Renal cortex interstitium (tissue), 11 donors: ENCODE data around the gene PLTP. TPM values are rescaled to one million over a fixed set of nuclear protein-coding genes. Genes with fewer than 3 reads are reported as not detected.

Experiments
- DNase-seq, 11 donors: peaks; one replicate each; pipeline ENCODE4 v3.0.0-alpha.2; 2013; ENCODE audit warnings: low read depth in 9 of 11, low spot score in 4 of 11; ENCODE audit errors: extremely low read depth in 1 of 11
- polyA plus RNA-seq, 3 donors: library from polyadenylated mRNA; unstranded; fragments of 120-200 nt; gene quantifications; one replicate each; pipeline ENCODE4 v1.2.1, GENCODE V29; 2013; ENCODE audit not compliant: insufficient read length in 3 of 3

The PLTP gene
- polyA plus RNA-seq, 3 donors: 115 to 141 (median 141) TPM

DNA sequence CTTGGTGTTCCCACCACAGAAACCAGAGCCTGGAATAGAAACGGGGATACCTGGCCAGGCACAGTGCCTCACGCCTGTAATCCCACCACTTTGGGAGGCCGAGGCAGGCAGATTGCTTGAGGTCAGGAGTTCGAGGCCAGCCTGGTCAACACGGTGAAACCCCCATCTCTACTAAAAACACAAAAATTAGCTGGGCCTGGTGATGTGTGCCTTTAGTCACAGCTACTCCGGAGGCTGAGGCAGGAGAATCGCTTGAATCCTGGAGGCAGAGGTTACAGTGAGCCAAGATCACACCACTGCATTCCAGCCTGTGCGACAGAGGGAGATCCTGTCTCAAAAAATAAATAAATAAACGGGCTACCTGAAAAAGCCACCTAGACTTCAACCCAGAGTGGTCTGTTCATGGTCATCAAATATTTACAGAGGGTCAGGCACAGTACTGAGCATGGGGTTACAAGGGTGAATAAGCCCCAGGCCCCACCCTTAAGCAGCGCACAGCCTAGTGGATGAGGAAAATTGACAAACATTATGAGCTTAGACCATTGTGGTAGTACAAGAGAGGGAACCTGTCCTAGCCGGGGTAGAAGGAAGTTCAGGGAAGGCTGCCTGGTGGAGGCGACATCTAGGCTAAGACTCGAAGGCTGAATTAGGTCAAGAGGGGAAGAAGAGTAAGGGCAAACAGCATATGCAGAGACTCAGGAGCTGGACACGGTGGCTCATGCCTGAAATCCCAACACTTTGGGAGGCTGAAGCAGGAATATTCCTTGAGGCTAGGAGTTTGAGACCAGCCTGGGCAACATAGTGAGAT, 15.3 kb upstream of the PLTP start:
- DNase-seq: no peak

DNA sequence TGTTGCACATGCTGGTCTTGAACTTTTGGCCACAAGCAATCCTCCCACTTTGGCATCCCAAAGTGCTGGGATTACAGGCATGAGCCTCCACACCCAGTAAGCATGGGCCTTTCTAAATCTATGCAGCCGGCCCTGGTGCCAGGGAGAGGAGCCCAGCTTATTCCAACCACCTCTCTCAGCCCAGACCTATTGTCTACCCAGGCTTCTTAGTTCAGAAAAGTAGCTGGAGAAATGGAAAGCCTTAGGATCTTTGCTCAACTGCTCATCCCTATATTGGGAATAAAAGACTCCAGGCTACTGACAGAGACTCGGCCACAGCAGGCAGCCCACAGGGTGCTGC, 14.7 kb upstream of the PLTP start:
- no peak for DNase-seq

DNA sequence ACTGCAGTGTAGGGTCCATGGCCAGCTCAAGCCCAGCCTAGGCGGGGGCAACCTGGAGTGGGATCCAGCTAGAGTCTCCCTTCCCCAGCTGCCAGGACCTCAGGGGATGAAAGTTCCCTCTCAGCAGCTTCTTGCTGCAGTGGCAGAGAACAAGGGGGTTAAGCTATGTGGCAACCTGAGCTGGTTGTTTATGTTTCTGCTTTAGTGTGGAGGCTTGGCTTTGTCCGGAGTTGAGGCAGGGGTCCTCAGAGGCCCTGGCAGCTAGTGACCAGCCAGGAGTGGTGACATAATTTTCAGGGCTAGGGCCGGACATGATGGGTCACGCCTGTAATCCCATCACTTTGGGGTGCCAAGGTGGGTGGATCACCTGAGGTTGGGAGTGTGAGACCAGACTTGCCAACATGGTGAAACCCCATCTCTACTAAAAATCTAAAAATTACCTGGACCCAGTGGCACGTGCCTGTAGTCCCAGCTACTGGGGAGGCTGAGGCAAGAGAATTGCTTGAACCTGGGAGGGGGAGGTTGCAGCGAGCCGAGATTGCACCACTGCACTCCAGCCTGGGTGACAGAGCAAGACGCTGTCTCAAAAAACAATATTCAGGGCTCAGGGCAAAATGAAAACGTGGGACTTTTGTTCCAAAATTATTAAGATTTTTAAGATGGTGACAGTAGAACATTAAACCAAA, 14.0 kb upstream of the PLTP start:
- DNase-seq: peak in 1 of 11 donors; percentile 23

- peak in 5 of 11 donors; percentile 47 to 69 (median 59) for DNase-seq
Measured at GRCh38 chr20:45924391-45925261, 12.7 kb upstream of the PLTP start.

DNA sequence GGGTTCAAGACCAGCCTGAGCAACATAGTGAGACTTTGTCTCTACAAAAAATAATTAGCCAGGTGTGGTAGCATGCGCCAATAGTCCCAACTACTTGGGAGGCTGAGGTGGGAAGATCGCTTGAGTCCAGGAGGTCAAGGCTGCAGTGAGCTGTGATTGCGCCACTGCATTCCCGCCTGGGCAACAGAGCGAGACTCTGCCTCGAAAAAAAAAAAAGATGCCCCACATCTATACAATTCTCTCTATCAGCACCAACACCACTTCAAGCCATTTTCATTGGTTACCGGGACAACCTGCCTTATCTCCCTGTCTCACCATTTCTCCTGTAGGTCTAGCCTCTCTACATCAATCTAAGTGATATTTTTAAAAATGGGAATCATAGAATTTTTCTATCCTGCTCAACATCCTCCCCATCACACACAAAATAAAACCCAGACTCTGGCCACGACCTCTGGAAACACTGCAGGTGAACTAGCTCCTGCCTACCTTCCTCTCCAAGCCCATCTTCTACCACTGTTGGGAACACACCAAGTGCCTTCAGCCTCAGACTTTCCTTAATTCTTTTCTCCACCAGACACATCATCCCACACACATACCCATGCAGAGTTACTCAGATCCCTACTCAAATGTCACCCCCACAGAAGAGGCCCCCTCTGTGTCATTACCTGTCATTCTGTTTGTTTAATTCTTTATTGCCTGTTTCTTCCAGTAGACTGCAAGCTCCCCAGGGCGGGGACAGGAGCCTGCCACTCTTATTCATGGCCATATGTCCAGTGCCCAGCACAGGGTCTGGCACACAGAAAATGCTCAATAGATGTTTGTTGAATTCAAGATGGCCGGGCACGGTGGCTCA, 9.6 kb upstream of the PLTP start:
- DNase-seq: peak in 2 of 11 donors; percentile 15 to 20

GRCh38 chr20:45920462-45921336, 8.7 kb upstream of the PLTP start:
- no peak for DNase-seq

GRCh38 chr20:45919542-45920399, 7.8 kb upstream of the PLTP start:
- peak in 5 of 11 donors; percentile 60 to 82 (median 71) for DNase-seq

DNA sequence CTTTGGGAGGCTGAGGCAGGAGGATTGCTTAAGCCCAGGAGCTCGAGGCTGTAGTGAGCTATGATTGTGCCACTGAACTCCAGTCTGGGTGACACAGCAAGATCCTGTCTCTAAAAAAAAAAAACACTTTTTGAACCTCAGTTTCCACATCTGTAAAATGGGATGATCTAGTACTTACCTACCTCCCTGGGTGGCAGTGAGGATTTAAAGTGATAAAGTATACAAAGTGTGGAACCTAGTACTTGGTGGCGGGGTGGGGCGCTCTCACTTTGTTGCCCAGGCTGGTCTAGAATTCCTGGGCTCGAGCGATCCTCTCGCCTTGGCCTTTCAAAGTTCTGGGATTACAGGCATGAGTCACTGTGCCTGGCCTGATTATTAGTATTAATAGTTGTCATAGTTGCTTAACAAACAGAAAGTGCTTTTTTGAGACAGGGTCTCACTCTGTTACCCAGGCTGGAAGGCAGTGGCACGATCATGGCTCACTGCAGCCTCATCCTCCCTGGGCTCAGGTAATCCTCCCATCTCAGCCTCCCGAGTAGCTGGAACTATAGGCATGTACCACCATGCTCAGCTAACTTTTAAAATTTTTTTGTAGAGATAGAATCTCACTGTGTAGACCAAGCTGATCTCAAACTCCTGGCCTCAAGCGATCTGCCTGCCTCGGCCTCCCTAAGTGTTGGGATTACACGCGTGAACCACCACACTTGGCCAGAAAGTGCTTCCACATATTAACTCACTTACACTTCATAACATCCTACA, 7.0 kb upstream of the PLTP start:
- DNase-seq: no peak

- DNase-seq: peak in 5 of 11 donors; percentile 21 to 64 (median 37)
Measured at GRCh38 chr20:45918182-45918737, 6.3 kb upstream of the PLTP start.

- DNase-seq: no peak
Measured at GRCh38 chr20:45917790-45918141, 5.8 kb upstream of the PLTP start.

DNA sequence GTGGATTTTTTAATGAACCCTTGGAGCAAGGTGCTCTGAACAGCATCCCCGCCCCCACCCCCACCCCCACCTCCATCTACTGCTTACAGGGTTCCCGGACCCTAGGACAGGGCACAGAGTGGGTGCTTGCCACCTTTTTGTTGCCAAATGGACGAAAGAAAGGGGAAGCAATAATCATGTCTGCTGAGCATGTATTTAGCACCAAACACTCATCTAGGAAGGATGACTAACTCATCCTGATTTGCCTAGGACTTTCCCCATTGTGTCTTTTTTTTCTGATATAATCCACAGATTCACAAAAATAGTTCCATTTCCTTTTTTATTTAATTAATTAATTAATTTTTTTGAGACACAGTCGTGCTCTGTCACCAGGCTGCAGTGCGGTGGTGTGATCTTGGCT, 1.2 kb upstream of the PLTP start:
- DNase-seq: no peak

- no peak for DNase-seq
Measured at GRCh38 chr20:45912344-45912682, 358 bp upstream of the PLTP start.

DNA sequence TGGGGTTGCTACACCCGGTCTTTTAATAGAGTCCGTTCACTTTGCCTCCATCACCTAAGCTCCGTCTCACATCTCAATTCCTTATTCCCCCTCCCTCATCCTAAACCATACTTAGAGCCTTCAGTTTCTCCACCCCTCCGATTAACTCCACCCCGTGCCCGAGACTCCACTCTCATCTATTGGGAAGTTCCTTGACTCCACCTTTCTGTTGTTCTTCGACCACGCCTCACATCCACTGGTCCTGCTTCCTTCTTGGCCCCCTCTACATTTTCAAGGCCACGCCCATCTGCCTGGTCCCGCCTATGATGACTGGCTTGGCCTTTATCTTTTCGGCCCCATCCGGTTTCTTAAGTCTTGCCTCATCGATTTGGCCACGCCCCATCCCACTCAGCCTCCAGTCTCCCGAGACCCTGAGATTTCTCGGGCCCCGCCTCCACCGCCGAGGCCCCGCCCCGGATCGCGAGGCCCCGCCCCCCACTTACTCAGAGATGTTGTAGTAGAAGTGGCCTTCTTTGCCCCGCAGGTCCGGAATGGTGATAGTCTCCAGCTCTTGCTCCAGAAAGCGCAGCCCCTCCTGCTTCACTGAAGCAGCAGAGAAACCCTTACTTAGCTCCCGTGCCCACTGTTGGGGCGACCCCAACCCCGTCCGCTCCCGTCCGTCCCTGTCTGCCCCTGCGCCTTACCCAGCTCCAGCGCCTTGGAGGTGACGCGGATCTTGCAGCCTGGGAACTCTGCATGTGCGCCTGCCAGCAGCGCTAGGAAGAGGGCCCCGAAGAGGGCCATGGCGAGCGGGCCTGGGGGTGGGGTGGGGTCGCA, 1.1 kb downstream of the PLTP start:
- peak in 10 of 11 donors; percentile 90 to 98 (median 95) for DNase-seq

GRCh38 chr20:45909817-45910669, 1.9 kb downstream of the PLTP start:
- no peak for DNase-seq
